ENCODE data around the gene MUC2. TPM values are rescaled to one million over a fixed set of nuclear protein-coding genes. Genes with fewer than 3 reads are reported as not detected.
"Not testable (repeated sequence)": the region's sequence is repeated elsewhere in the genome, so short reads cannot be mapped to it uniquely, and the experiment has no call there.

Gene MUC2
- total RNA-seq, 1 experiment from 2014 or later = not detected

DNA sequence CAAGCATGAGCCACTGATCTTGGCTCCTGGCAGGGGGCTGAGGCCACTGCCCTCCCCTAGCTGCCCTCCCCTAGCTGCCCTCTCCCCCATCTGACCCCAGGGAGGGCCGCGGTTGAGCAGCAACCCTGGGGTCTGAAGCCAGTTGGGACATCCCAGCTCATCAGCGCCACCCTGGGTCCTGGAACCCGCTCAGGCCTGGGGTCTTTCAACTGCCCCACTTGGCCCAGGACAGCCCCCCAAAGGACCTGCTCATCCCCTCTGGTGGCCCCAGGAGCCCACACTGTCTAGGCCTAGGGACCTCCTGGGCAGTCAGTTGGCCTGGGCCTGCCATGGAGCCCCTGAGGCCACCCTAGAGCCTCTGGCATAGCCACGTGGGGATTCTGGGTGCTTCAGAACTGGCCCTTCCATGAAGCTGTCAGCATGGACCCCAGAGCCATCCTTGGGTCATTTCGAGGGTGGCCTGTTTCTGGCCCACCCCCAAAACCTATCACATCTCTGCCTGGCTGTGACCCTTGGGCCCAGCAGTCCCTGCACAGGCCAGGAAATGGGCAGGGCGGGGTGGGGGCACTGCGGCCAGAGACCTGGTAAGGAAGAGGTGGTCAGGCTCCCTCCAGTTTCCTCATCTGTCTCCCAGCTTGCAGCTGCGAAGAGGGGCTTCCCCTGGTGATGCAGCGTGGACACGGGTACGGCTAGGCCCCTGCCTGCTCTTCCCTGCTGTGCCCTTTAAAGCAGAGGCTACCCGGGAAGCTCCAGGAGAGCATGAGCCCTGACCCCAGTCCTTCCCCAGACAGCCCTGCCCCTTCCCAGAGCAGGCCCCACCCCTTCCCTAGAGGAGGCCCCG lies 37.9 kb downstream of the MUC2 start:
- no peaks in the 10 kb centered on the region for H3K36me3 ChIP-seq (ENCODE audit: insufficient read depth, low read length, poor library complexity, severe bottlenecking)
- ChIA-PET POLR2A (ENCODE audit: low non-redundant PET) (no interaction called here), CTCF (no interaction called here)
- intact Hi-C loops (cut with micrococcal nuclease; ENCODE audit: unreplicated experiment) = no loop called here
- no peaks in the 10 kb centered on the region for H3K9me3 ChIP-seq (ENCODE audit: low read depth, low read length, poor library complexity, severe bottlenecking)
- no TSS peak for BruUV-seq (replicated peaks)
- no peak for DNase-seq (ENCODE audit: low spot score)
- no peaks in the 10 kb centered on the region for H3K27me3 ChIP-seq (replicated peaks; ENCODE audit: insufficient read depth, low read depth, low read length, poor library complexity)
- no peak overlapping the region for H3K27ac ChIP-seq (ENCODE audit: low read depth, low read length, poor library complexity, severe bottlenecking)
- H3K4me3 ChIP-seq (ENCODE audit: low read depth, low read length, poor library complexity, severe bottlenecking) = no peak overlapping the region
- TF ChIP-seq EZH2 (IDR thresholded peaks at IDR 0.05; ENCODE audit: borderline replicate concordance, low read depth, low read length, poor library complexity, severe bottlenecking) = no peak
- TF ChIP-seq, protein P1, sequence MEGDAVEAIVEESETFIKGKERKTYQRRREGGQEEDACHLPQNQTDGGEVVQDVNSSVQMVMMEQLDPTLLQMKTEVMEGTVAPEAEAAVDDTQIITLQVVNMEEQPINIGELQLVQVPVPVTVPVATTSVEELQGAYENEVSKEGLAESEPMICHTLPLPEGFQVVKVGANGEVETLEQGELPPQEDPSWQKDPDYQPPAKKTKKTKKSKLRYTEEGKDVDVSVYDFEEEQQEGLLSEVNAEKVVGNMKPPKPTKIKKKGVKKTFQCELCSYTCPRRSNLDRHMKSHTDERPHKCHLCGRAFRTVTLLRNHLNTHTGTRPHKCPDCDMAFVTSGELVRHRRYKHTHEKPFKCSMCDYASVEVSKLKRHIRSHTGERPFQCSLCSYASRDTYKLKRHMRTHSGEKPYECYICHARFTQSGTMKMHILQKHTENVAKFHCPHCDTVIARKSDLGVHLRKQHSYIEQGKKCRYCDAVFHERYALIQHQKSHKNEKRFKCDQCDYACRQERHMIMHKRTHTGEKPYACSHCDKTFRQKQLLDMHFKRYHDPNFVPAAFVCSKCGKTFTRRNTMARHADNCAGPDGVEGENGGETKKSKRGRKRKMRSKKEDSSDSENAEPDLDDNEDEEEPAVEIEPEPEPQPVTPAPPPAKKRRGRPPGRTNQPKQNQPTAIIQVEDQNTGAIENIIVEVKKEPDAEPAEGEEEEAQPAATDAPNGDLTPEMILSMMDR (conservative IDR thresholded peaks at IDR 0.05; ENCODE audit: low read depth, low read length) = no peak
- no peaks in the 10 kb centered on the region for H3K4me1 ChIP-seq (ENCODE audit: insufficient read depth, low read length, poor library complexity, severe bottlenecking)

DNA sequence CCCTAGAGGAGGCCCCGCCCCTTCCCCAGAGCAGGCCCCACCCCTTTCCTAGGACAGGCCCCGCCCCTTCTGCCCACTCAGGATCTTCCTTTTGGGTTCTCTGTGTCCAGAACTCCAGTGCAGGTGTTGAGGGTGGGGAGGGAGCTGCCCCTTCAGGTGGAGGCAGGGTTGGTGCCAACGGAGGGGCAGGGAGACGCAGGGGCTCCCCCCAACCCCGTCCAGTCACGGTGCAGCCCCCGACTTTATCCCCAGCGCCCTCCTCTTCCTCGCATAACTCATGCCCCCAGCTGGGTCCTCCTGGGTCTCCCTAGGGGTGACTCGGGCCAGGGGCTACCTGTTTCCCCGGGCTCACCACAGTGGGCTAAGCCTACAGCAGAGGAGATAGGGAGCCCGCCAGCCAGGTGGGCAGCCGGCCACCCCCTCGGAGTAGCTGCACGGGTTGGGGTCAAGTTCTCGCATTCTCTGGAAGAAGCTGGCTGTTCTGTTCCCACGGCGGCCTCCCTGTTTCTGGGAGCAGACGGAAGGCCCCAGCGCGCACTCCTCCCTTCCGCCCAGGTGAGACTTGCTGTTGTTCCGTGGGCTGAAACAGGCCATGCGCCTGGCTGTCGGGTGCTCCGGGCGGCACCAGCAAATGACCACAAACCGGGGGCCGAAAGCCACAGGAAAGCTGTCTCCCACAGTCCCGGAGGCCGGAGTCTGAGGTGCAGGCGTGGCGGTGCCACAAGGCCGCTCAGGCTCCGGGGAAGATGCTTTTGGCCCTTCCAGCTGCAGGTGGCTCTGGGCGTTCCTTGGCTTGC lies 38.9 kb downstream of the MUC2 start:
- no peak for TF ChIP-seq EZH2 (IDR thresholded peaks at IDR 0.05; ENCODE audit: borderline replicate concordance, low read depth, low read length, poor library complexity, severe bottlenecking)
- TF ChIP-seq, protein P1 (conservative IDR thresholded peaks at IDR 0.05; ENCODE audit: low read depth, low read length) = no peak
- BruUV-seq (replicated peaks) = no TSS peak
- ChIA-PET POLR2A (ENCODE audit: low non-redundant PET) (no interaction called here), CTCF (no interaction called here)
- no peak overlapping the region for H3K27ac ChIP-seq (ENCODE audit: low read depth, low read length, poor library complexity, severe bottlenecking)
- H3K4me3 ChIP-seq (ENCODE audit: low read depth, low read length, poor library complexity, severe bottlenecking) = no peak overlapping the region
- H3K4me1 ChIP-seq (ENCODE audit: insufficient read depth, low read length, poor library complexity, severe bottlenecking) = no peaks in the 10 kb centered on the region
- H3K36me3 ChIP-seq (ENCODE audit: insufficient read depth, low read length, poor library complexity, severe bottlenecking) = no peaks in the 10 kb centered on the region
- intact Hi-C loops (cut with micrococcal nuclease; ENCODE audit: unreplicated experiment) = no loop called here
- no peak for DNase-seq (ENCODE audit: low spot score)
- H3K27me3 ChIP-seq (replicated peaks; ENCODE audit: insufficient read depth, low read depth, low read length, poor library complexity) = no peaks in the 10 kb centered on the region
- no peaks in the 10 kb centered on the region for H3K9me3 ChIP-seq (ENCODE audit: low read depth, low read length, poor library complexity, severe bottlenecking)

DNA sequence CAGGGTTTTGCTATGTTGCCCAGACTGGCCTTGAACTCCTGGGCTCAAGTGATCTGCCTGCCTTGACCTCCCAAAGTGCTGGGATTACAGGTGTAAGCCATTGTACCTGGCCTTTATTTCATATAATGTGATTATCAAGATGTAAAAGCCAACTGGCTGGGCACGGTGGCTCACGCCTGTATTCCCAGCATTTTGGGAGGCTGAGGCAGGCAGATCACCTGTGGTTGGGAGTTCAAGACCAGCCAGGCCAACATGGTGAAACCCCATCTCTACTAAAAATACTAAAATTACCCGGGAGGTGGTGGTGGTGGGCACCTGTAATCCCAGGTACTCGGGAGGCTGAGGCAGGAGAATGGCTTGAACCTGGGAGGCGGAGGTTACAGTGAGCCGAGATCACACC lies 40.6 kb downstream of the MUC2 start:
- BruUV-seq (replicated peaks); DNase-seq (ENCODE audit: low spot score); CTCF ChIA-PET; intact Hi-C loops (cut with micrococcal nuclease; ENCODE audit: unreplicated experiment); H3K9me3 ChIP-seq (ENCODE audit: low read depth, low read length, poor library complexity, severe bottlenecking); H3K36me3 ChIP-seq (ENCODE audit: insufficient read depth, low read length, poor library complexity, severe bottlenecking); H3K27ac ChIP-seq (ENCODE audit: low read depth, low read length, poor library complexity, severe bottlenecking); H3K4me1 ChIP-seq (ENCODE audit: insufficient read depth, low read length, poor library complexity, severe bottlenecking); H3K4me3 ChIP-seq (ENCODE audit: low read depth, low read length, poor library complexity, severe bottlenecking); H3K27me3 ChIP-seq (replicated peaks; ENCODE audit: insufficient read depth, low read depth, low read length, poor library complexity); POLR2A ChIA-PET (ENCODE audit: low non-redundant PET): not testable (repeated sequence)
